NCI-H2227 treated with DMSO at 0.1 percent for 48 hours (cell line): ENCODE results near the gene CDK6.

Experiments
- DNase-seq: peaks from one replicate; lab custom pipeline; 2025; lab: John Stamatoyannopoulos, UW

The CDK6 gene

GRCh38 chr7:92708111-92709042, 128.0 kb downstream of the CDK6 start:
- DNase-seq = no peak

GRCh38 chr7:92707435-92707834, 128.9 kb downstream of the CDK6 start:
- DNase-seq = no peak

GRCh38 chr7:92706563-92706962, 129.8 kb downstream of the CDK6 start:
- no peak for DNase-seq

GRCh38 chr7:92705831-92706230, 130.5 kb downstream of the CDK6 start:
- no peak for DNase-seq

- DNase-seq = no peak
These were observed 131.5 kb downstream of the CDK6 start for GRCh38 chr7:92704858-92705257.

GRCh38 chr7:92702535-92702934, 133.8 kb downstream of the CDK6 start:
- no peak for DNase-seq

GRCh38 chr7:92699966-92700514, 136.3 kb downstream of the CDK6 start:
- DNase-seq = no peak

GRCh38 chr7:92699560-92699959, 136.8 kb downstream of the CDK6 start:
- no peak for DNase-seq

GRCh38 chr7:92698237-92698841, 138.0 kb downstream of the CDK6 start:
- DNase-seq = no peak

- DNase-seq = no peak
These were observed 139.0 kb downstream of the CDK6 start for GRCh38 chr7:92697414-92697813.

- no peak for DNase-seq
These were observed 139.4 kb downstream of the CDK6 start for GRCh38 chr7:92697012-92697411.

GRCh38 chr7:92696584-92696983, 139.8 kb downstream of the CDK6 start:
- no peak for DNase-seq

GRCh38 chr7:92695308-92696261, 140.8 kb downstream of the CDK6 start:
- peak; percentile 52 for DNase-seq

- no peak for DNase-seq
These were observed 142.2 kb downstream of the CDK6 start for GRCh38 chr7:92694211-92694610.

- DNase-seq = no peak
These were observed 142.9 kb downstream of the CDK6 start for GRCh38 chr7:92693519-92693918.

GRCh38 chr7:92691578-92691977, 144.8 kb downstream of the CDK6 start:
- peak; percentile 47 for DNase-seq

GRCh38 chr7:92685136-92686042, 151.0 kb downstream of the CDK6 start:
- DNase-seq = no peak

GRCh38 chr7:92684274-92684673, 152.1 kb downstream of the CDK6 start:
- no peak for DNase-seq

- no peak for DNase-seq
These were observed 153.4 kb downstream of the CDK6 start for GRCh38 chr7:92682903-92683539.

- DNase-seq = peak; percentile 11
These were observed 154.0 kb downstream of the CDK6 start for GRCh38 chr7:92682330-92682729.
